IPS-18a (cell line): ENCODE measurements around the gene INPP5F.

Source experiments
- H3K27ac ChIP-seq: one replicate; pipeline ENCODE4 v1.5.1; 2013; ENCODE audit warnings: low read length
- H3K27me3 ChIP-seq: one replicate; pipeline ENCODE4 v1.6.1; 2013; ENCODE audit warnings: mild to moderate bottlenecking, low read length; ENCODE audit not compliant: control insufficient read depth, insufficient read depth
- H3K36me3 ChIP-seq: one replicate; pipeline ENCODE4 v1.6.1; 2013; ENCODE audit warnings: low read depth, low read length; ENCODE audit not compliant: control insufficient read depth
- H3K4me1 ChIP-seq: one replicate; pipeline ENCODE4 v1.6.1; 2013; ENCODE audit warnings: low read depth, low read length; ENCODE audit not compliant: control insufficient read depth
- H3K4me3 ChIP-seq: one replicate; pipeline ENCODE4 v1.5.1; 2013; ENCODE audit warnings: low read length
- H3K9ac ChIP-seq: one replicate; pipeline ENCODE4 v1.6.1; 2013; ENCODE audit warnings: mild to moderate bottlenecking, low read length, moderate library complexity
- H3K9me3 ChIP-seq: one replicate; pipeline ENCODE4 v1.6.1; 2013; ENCODE audit warnings: low read depth, low read length; ENCODE audit not compliant: control insufficient read depth

The INPP5F gene

DNA sequence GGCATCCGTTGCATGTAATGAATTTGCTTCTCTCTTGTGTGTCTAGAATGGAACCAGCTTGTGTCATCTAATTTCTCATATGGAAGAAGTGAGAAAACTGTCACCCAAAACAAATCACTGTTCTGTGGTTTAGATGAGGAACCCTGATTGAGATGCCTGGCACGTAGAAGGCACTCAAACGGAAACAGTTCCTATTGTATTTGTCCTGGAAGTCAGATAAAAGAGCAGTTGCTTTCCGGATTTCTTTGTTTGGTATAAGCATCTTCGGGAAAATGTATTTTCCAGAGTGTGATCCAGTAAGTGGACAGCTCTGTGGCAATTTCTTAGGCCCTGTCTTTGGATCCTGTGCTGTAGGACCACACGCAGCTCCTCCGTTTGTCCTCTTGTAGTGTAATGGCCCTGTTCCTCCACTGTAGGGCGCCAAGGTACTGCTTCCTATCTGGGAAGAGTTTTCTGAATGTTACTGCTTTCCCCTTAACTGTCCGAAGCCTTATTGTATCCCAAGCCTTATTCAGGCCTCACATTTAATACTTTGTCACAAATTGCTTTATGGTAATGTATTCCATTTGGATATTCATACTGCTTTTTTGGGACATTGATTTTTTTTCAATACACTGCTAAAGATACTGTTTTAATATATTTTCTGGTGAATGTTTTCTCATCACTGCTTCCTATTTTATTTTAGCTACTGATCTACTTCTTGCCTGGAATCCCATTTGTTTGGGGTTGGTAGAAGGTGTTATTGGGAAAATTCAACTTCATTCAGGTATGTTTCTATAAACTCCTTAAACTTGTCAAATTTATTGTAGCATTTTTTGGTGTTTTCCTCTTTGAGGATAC lies 24.8 kb downstream of the INPP5F start:
- H3K9ac ChIP-seq: no peak overlapping the region
- no peak overlapping the region for H3K4me3 ChIP-seq
- H3K27me3 ChIP-seq: no peaks in the 10 kb centered on the region
- no peaks in the 10 kb centered on the region for H3K36me3 ChIP-seq
- H3K9me3 ChIP-seq: no peaks in the 10 kb centered on the region
- H3K27ac ChIP-seq: no peak overlapping the region
- no peaks in the 10 kb centered on the region for H3K4me1 ChIP-seq

DNA sequence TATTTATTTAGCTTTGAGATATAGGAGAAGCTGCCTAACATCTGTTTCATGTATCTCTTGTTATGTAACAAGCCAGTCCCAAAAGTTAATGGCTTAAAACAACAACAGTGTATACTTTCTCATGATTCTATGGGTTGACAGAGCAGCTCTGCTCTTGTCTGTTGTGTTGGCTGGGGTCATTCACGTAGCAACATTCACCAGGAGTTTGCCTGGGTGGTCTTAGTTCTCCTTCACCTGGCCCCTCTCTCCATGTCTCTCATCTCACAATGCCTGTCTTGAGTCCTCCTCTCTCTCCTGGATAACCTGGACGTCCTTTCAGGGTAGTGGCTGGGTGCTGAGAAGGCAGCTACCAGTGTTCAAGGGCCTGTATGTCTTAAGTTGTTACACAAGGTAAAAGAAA lies 27.5 kb downstream of the INPP5F start:
- Histone ChIP-seq H3K27me3 (no peaks in the 10 kb centered on the region), H3K9me3 (no peaks in the 10 kb centered on the region), H3K9ac (no peak overlapping the region), H3K4me3 (no peak overlapping the region), H3K27ac (no peak overlapping the region), H3K4me1 (no peaks in the 10 kb centered on the region), H3K36me3 (no peaks in the 10 kb centered on the region)

DNA sequence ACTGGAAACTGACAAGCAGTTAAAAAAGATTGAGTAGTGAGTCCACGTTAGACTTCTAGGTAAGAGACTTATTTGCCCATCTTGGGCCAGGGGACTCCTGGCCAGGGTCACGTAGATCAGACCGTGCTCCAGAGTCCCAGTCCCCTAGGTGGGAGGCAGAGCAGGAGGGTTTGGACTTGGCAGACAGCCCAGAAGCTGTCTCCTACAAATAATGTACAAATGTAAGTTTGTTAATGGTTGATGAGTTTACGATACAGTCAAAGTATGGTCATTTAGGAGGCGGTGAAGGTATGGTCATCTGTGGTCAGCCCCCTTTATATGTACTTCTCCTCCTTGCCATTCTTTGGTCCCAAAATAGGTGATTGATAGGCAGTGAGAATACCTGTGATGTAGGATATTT lies 28.2 kb downstream of the INPP5F start:
- H3K4me3 ChIP-seq: no peak overlapping the region
- H3K27me3 ChIP-seq: no peaks in the 10 kb centered on the region
- no peaks in the 10 kb centered on the region for H3K4me1 ChIP-seq
- no peaks in the 10 kb centered on the region for H3K9me3 ChIP-seq
- no peak overlapping the region for H3K27ac ChIP-seq
- no peaks in the 10 kb centered on the region for H3K36me3 ChIP-seq
- no peak overlapping the region for H3K9ac ChIP-seq

DNA sequence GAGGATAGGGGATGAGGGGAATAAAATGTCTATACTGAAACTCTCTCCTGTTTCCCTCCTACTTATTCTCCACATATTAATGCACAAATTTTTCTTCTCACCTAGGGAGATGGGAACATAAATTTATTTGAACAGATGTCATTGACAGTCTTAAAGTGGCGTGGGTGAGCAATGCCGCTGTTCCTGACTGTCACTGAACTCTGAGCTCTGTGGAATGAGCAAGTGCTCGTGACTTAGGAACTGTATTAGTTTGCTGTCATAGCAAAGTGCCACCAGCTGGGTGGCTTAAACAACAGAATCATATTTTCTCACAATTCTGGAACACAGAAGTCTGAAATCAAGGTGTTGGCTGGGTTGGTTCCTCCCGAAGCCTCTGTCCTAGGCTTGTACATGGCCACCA lies 29.1 kb downstream of the INPP5F start:
- Histone ChIP-seq H3K9me3 (no peaks in the 10 kb centered on the region), H3K27ac (no peak overlapping the region), H3K9ac (no peak overlapping the region), H3K4me1 (no peaks in the 10 kb centered on the region), H3K36me3 (no peaks in the 10 kb centered on the region), H3K27me3 (no peaks in the 10 kb centered on the region), H3K4me3 (no peak overlapping the region)

DNA sequence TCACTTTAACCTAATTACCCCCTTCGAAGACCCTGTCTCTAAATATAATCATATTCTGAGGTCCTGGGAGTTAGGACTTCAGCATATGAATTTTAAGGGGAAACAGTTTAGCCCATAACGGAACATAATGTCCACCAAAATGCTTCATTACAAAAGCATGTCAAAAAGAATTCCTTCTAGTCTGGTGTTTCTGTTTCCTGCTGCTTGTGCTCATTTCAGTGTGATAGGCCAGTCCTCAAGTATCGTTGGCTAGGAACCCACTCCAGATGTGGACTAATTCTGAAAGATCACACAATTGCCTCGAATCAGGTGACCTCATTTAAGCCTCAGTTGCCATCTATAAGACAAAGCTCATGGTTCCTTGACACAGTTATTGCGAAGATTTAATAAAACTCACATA lies 29.6 kb downstream of the INPP5F start:
- no peaks in the 10 kb centered on the region for H3K4me1 ChIP-seq
- H3K27me3 ChIP-seq: no peaks in the 10 kb centered on the region
- H3K27ac ChIP-seq: no peak overlapping the region
- H3K9me3 ChIP-seq: no peaks in the 10 kb centered on the region
- H3K4me3 ChIP-seq: no peak overlapping the region
- H3K9ac ChIP-seq: no peak overlapping the region
- H3K36me3 ChIP-seq: no peaks in the 10 kb centered on the region

DNA sequence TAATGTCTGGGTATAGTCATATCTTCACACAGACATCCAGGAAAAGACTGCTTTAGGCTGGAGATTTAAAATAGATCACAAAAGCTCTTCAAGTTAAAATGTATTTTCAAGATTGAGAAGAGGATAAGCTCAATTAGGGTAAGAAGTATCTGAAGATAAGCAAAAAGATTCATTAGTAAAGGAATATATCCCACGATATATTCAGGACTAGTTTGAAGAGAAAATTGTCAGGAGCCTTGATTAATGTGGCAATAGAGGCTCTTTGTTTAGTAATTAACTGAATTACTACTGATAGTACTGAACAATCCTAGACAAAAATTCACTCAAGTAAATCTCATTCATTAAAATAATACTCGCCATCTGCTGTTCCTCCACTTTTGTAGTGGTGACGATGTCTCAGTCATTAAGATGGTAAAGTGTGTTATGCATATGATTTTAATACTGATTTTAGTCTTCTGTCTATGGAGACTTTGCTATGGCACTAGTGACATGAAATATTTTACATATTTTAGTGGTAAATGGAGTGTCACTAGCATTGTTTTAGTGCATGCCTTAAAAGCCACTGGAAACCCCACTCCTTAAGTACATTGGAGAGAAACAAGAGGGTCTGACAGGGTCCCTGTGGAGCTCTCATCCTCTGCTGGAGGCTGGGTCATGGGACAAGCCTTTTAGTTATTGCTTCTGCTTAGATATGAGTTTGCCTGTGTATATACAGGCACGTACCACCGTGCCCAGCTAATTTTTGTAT lies 32.8 kb downstream of the INPP5F start:
- H3K36me3 ChIP-seq: no peaks in the 10 kb centered on the region
- no peaks in the 10 kb centered on the region for H3K27me3 ChIP-seq
- no peak overlapping the region for H3K27ac ChIP-seq
- H3K4me1 ChIP-seq: no peaks in the 10 kb centered on the region
- no peak overlapping the region for H3K4me3 ChIP-seq
- no peak overlapping the region for H3K9ac ChIP-seq
- H3K9me3 ChIP-seq: no peaks in the 10 kb centered on the region

DNA sequence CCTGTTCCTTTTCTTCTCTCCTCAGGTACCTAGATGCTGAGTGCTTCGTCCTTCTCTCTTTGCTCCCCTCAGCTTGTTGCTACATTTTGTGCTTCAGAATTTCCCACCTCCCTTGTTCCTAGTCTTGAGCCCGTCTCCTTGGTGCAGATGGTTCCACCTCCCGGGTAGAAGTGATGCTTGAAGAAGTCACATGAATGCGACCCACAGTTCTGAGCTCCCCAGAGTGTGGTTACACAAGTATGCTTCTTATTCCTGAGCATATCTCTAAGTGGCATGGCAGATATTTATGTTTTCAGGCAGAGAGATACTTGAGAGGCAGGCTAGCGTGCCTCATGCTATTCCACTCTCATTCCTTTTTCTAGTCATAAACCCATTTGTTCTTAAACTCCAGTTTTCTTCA lies 34.0 kb downstream of the INPP5F start:
- no peaks in the 10 kb centered on the region for H3K27me3 ChIP-seq
- no peak overlapping the region for H3K9ac ChIP-seq
- no peaks in the 10 kb centered on the region for H3K36me3 ChIP-seq
- no peaks in the 10 kb centered on the region for H3K9me3 ChIP-seq
- no peak overlapping the region for H3K4me3 ChIP-seq
- H3K4me1 ChIP-seq: no peaks in the 10 kb centered on the region
- H3K27ac ChIP-seq: no peak overlapping the region

DNA sequence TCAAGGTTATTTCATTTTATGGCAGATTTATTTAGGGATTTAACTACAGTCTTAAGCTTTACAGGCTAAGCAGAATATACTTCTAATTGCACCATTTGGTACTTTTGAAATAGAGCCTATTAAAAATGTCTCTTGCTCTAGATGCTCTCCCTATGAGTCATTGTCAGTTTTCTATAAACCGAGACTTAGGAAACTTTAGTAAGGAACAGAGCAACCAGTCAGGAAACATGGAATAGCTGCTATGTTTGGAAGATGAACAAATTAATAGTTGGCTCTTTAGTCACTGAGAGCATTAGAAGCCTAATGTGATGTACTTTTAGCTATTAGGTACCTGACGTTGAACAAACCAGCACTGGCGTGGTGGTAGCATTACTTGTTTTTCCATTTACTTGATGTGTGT lies 35.3 kb downstream of the INPP5F start:
- Histone ChIP-seq H3K4me1 (peaks cover 2% of the 10 kb centered on the region), H3K27ac (no peak overlapping the region), H3K9me3 (no peaks in the 10 kb centered on the region), H3K27me3 (no peaks in the 10 kb centered on the region), H3K4me3 (no peak overlapping the region), H3K9ac (no peak overlapping the region), H3K36me3 (no peaks in the 10 kb centered on the region)

DNA sequence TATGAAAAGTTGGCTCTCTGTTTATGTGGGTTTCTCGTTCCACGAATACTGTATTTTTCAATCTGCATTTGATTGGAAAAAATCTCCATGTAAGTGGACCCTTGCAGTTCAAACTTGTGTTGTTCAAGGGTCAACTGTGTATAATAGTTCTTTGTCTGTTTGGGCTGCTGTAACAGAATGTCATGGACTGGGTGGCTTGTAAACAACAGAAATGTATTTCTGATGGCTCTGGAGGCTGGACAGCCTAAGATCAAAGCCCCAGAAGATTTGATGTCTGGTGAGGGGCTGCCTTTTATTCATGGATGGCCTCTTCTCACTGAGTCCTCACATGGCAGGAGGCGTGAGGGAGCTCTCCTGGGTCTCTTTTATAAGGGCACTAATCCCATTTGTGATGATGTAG lies 36.2 kb downstream of the INPP5F start:
- no peak overlapping the region for H3K4me3 ChIP-seq
- no peaks in the 10 kb centered on the region for H3K27me3 ChIP-seq
- H3K9me3 ChIP-seq: no peaks in the 10 kb centered on the region
- H3K36me3 ChIP-seq: no peaks in the 10 kb centered on the region
- H3K9ac ChIP-seq: no peak overlapping the region
- no peak overlapping the region for H3K27ac ChIP-seq
- H3K4me1 ChIP-seq: peaks cover 5% of the 10 kb centered on the region

DNA sequence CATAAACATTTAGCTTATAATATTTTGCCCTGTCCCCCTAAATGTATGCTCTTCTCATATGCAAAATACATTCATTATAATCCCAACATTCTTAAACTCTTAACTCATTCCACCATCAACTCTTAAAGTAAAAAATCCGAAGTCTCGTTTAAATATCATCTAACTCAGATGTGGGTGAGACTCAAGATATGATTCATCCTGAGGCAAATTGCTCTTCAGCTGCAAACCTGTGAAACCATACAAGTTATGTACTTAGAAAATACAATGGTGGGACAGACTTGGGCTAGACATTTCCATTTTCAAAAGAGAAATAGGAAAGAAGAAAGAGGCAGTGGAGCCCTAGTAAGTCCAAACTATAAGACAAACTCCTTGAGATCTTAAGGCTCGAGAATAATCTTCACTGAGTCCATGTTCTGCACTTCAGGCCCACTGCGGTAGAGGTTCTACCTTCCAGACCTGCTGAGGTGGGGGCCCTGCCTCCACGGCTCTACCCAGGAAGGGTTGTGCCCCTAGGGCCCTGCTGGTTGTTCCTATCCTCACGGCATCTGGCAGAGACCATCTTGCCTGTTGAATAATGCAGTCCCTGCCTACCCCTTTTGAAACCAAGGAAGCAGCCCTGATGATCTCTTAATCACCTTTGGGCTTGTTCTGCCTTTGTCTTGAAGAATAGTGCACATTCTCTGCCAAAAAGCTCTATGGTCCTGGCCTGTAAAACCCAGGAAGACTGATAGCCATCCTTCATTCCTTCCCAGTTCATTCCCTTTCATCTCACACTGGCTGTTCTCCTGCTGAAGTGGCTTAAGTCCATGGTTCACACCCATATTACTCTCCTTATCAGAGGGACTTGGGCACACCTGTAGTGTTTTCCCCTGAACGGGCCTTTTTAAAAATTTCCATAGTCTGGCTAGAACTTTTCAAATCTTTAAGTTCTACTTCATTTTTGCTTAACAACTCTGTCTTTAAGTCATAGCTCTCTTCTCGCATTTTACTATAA lies 37.3 kb downstream of the INPP5F start:
- no peak overlapping the region for H3K4me3 ChIP-seq
- H3K9ac ChIP-seq: no peak overlapping the region
- no peaks in the 10 kb centered on the region for H3K27me3 ChIP-seq
- H3K9me3 ChIP-seq: no peaks in the 10 kb centered on the region
- H3K36me3 ChIP-seq: no peaks in the 10 kb centered on the region
- peaks cover 5% of the 10 kb centered on the region for H3K4me1 ChIP-seq
- H3K27ac ChIP-seq: no peak overlapping the region

DNA sequence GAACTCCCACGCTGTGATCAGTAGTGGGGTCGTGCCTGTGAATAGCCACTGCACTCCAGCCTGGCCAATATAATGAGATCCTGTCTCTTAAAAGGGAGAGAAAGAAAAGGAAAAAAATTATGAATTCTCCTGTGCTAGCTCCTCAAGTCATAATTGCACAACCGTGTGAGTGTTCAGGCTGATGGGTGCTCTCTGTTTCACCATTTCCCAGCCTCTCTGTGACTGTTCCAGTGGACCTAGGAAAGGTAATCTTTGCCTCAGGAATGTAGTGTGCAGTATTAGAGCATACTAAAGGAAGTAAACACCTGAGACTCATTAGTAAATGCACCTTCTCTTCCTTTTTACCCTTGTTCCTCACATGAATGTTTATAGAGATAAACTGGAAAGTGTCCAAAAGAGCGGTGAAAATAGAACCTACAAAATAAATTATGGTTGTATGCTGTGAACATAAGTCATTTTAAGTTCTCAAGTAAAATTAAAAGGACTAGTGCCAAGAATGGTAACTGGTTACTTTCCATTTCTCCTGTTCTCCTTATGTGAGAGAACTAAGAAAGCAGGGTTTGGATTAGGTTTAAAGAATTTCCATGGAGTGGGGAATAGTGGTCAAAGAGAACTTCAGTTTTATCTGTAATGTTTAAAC lies 42.7 kb downstream of the INPP5F start:
- Histone ChIP-seq H3K4me3 (no peak overlapping the region), H3K9me3 (no peaks in the 10 kb centered on the region)

More for the DNA sequence above, 42.7 kb downstream of the INPP5F start:
- H3K27me3 ChIP-seq: no peaks in the 10 kb centered on the region
- no peak overlapping the region for H3K9ac ChIP-seq
- no peak overlapping the region for H3K27ac ChIP-seq
- H3K4me1 ChIP-seq: peaks cover 5% of the 10 kb centered on the region
- H3K36me3 ChIP-seq: no peaks in the 10 kb centered on the region
